Measurements from ENCODE around the gene DSCAM. TPM values are rescaled to one million over a fixed set of nuclear protein-coding genes. Genes with fewer than 3 reads are reported as not detected.

DSCAM gene
- total RNA-seq, 4 donors from 2014 or later, result 0.04 to 0.06 TPM; not detected in 2

GRCh38 chr21:40254540-40255465 lies 592.2 kb downstream of the DSCAM start:
- H3K4me1 ChIP-seq, result peaks cover 0 to 42% (median 8%) of the 10 kb centered on the region in 3 donors
- no peak for DNase-seq
- H3K9me3 ChIP-seq, result peaks cover 0 to 6% (median 0%) of the 10 kb centered on the region in 3 donors
- WGBS, 2 donors, result 37 to 45% methylated on average over 13 of the region's 13 CpGs
- peak overlapping the region in 2 of 4 donors; percentile 28 to 62 for H3K27ac ChIP-seq
- intact Hi-C loops (cut with DNase I), result no loop called here
- TF ChIP-seq CTCF (IDR thresholded peaks at IDR 0.05) (no peak), POLR2A (IDR thresholded peaks at IDR 0.05) (no peak)
- no peaks in the 10 kb centered on the region for H3K27me3 ChIP-seq
- no peak overlapping the region for H3K4me3 ChIP-seq
- H3K36me3 ChIP-seq, result no peaks in the 10 kb centered on the region

- no peak for DNase-seq
- H3K27me3 ChIP-seq, result no peaks in the 10 kb centered on the region
- peaks cover 0 to 6% (median 2%) of the 10 kb centered on the region in 3 donors for H3K9me3 ChIP-seq
- H3K27ac ChIP-seq, result no peak overlapping the region
- TF ChIP-seq CTCF (IDR thresholded peaks at IDR 0.05) (no peak), POLR2A (IDR thresholded peaks at IDR 0.05) (no peak)
- intact Hi-C loops (cut with DNase I), result no loop called here
- H3K4me1 ChIP-seq, result peaks cover 0 to 29% (median 8%) of the 10 kb centered on the region in 3 donors
- WGBS, 2 donors, result 76 to 80% methylated on average over 3 of the region's 3 CpGs
- H3K4me3 ChIP-seq, result no peak overlapping the region
- H3K36me3 ChIP-seq, result no peaks in the 10 kb centered on the region
These were observed 593.8 kb downstream of the DSCAM start for GRCh38 chr21:40253112-40253511.

GRCh38 chr21:40250514-40251294 lies 596.3 kb downstream of the DSCAM start:
- intact Hi-C loops (cut with DNase I), result no loop called here
- TF ChIP-seq POLR2A (IDR thresholded peaks at IDR 0.05) (no peak), CTCF (IDR thresholded peaks at IDR 0.05) (no peak)
- DNase-seq, result no peak
- H3K27me3 ChIP-seq, result no peaks in the 10 kb centered on the region
- peaks cover 0 to 11% (median 6%) of the 10 kb centered on the region in 3 donors for H3K9me3 ChIP-seq
- H3K27ac ChIP-seq, result no peak overlapping the region
- peaks cover 0 to 13% (median 5%) of the 10 kb centered on the region in 3 donors for H3K4me1 ChIP-seq
- 57 to 76% methylated on average over 3 to 7 of the region's 7 CpGs for WGBS, 2 donors
- H3K4me3 ChIP-seq, result no peak overlapping the region
- H3K36me3 ChIP-seq, result no peaks in the 10 kb centered on the region

- no peak for TF ChIP-seq CTCF (IDR thresholded peaks at IDR 0.05)
- no peak for TF ChIP-seq POLR2A (IDR thresholded peaks at IDR 0.05)
- intact Hi-C loops (cut with DNase I), result no loop called here
- Histone ChIP-seq H3K27me3 (no peaks in the 10 kb centered on the region), H3K9me3 (peaks cover 0 to 11% (median 0%) of the 10 kb centered on the region in 3 donors), H3K27ac (no peak overlapping the region), H3K36me3 (no peaks in the 10 kb centered on the region), H3K4me1 (no peaks in the 10 kb centered on the region), H3K4me3 (no peak overlapping the region)
- no peak for DNase-seq
- WGBS, 2 donors, result 45 to 56% methylated on average over 3 to 4 of the region's 4 CpGs
These were observed 602.0 kb downstream of the DSCAM start for GRCh38 chr21:40244981-40245380.

- Histone ChIP-seq H3K27ac (no peak overlapping the region), H3K36me3 (no peaks in the 10 kb centered on the region), H3K4me3 (no peak overlapping the region), H3K4me1 (no peaks in the 10 kb centered on the region), H3K27me3 (no peaks in the 10 kb centered on the region), H3K9me3 (peaks cover 0 to 11% (median 0%) of the 10 kb centered on the region in 3 donors)
- DNase-seq, result no peak
- 87 to 92% methylated on average over 5 of the region's 5 CpGs for WGBS, 2 donors
- TF ChIP-seq POLR2A (IDR thresholded peaks at IDR 0.05) (no peak), CTCF (IDR thresholded peaks at IDR 0.05) (no peak)
- intact Hi-C loops (cut with DNase I), result no loop called here
These were observed 603.3 kb downstream of the DSCAM start for GRCh38 chr21:40243685-40244084.
